OCI-LY1 (cell line): ENCODE data around the gene POLR2J3.
"Not testable (repeated sequence)": the region's sequence is repeated elsewhere in the genome, so short reads cannot be mapped to it uniquely, and the experiment has no call there.

Source experiments
- H2AFZ ChIP-seq: fragments of 200-600 bp; sonication (generic), shearing (Covaris generic); 2 replicates; pipeline ENCODE4 v1.6.0; 2014; ENCODE audit warnings: antibody characterized with exemption, mild to moderate bottlenecking, low read length
- H3F3A ChIP-seq: fragments of 200-600 bp; sonication (generic), shearing (Covaris generic); 2 replicates; pipeline ENCODE4 v1.6.0; 2014; ENCODE audit warnings: mild to moderate bottlenecking, antibody characterized with exemption, low read length, moderate library complexity; ENCODE audit not compliant: insufficient read depth
- H3K27ac ChIP-seq: fragments of 200-600 bp; sonication (generic); 2 replicates; pipeline ENCODE4 v1.5.1; 2014; ENCODE audit warnings: low read length, mixed run types, mild to moderate bottlenecking, low read depth; ENCODE audit not compliant: poor library complexity, severe bottlenecking
- H3K27me3 ChIP-seq: fragments of 200-600 bp; sonication (generic); 2 replicates; pipeline ENCODE4 v1.6.0; 2014; ENCODE audit warnings: antibody characterized with exemption, mild to moderate bottlenecking, low read length, moderate library complexity; ENCODE audit not compliant: insufficient read depth
- H3K36me3 ChIP-seq: fragments of 200-600 bp; sonication (generic); 2 replicates; pipeline ENCODE4 v1.6.1; 2014; ENCODE audit warnings: mild to moderate bottlenecking, antibody characterized with exemption, low read length, moderate library complexity, mixed read lengths; ENCODE audit not compliant: insufficient read depth
- H3K4me1 ChIP-seq: fragments of 200-600 bp; sonication (generic); 2 replicates; pipeline ENCODE4 v1.5.1; 2014; ENCODE audit warnings: mild to moderate bottlenecking, low read length, moderate library complexity; ENCODE audit not compliant: insufficient read depth, severe bottlenecking
- H3K4me2 ChIP-seq: fragments of 200-600 bp; sonication (generic), shearing (Covaris generic); 2 replicates; pipeline ENCODE4 v1.6.1; 2014; ENCODE audit warnings: low read length
- H3K4me3 ChIP-seq: fragments of 200-600 bp; sonication (generic); 2 replicates; pipeline ENCODE4 v1.5.1; 2014; ENCODE audit warnings: low read length, low read depth, mild to moderate bottlenecking, mixed read lengths; ENCODE audit not compliant: poor library complexity, severe bottlenecking
- H3K79me2 ChIP-seq: fragments of 200-600 bp; shearing (Covaris generic); 2 replicates; pipeline ENCODE4 v1.6.1; 2016; ENCODE audit warnings: mixed run types, low read length, mixed read lengths; ENCODE audit not compliant: insufficient read depth
- H3K9ac ChIP-seq: fragments of 200-600 bp; sonication (generic), shearing (Covaris generic); 2 replicates; pipeline ENCODE4 v1.6.1; 2014; ENCODE audit warnings: mild to moderate bottlenecking, low read length, mixed read lengths
- H3K9me2 ChIP-seq: fragments of 200-600 bp; sonication (generic), shearing (Covaris generic); 2 replicates; pipeline ENCODE4 v1.6.1; 2014; ENCODE audit warnings: low read depth, mild to moderate bottlenecking, low read length, mixed read lengths
- H3K9me3 ChIP-seq: fragments of 200-600 bp; shearing (Covaris generic); 2 replicates; pipeline ENCODE4 v1.6.1; 2014; ENCODE audit warnings: low read length, mixed read lengths
- H4K20me1 ChIP-seq: fragments of 200-600 bp; sonication (generic), shearing (Covaris generic); 2 replicates; pipeline ENCODE4 v1.6.0; 2016; ENCODE audit warnings: mild to moderate bottlenecking, low read length; ENCODE audit not compliant: insufficient read depth

The POLR2J3 gene

DNA sequence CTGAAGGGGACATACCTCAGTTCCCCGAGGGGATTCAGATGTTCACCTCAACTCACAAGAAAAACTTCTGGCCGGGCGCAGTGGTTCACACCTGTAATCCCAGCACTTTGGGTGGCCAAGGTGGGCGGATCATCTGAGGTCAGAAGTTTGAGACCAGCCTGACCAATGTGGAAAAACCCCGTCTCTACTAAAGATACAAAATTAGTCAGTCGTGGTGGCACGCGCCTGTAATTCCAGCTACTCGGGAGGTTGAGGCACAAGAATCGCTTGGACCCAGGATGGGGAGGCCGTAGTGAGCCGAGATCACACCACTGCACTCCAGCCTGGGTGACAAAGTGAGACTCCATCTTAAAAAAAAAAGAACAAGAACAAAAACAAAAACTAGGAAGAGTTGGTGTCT, 27.1 kb downstream of the POLR2J3 start:
- not testable (repeated sequence) for H3K9me3 ChIP-seq, H3K4me1 ChIP-seq, H4K20me1 ChIP-seq, H3K36me3 ChIP-seq, H3K27ac ChIP-seq, H3K9me2 ChIP-seq, H3K79me2 ChIP-seq, H2AFZ ChIP-seq, H3K4me2 ChIP-seq, H3K4me3 ChIP-seq, H3K9ac ChIP-seq, H3K27me3 ChIP-seq, H3F3A ChIP-seq

DNA sequence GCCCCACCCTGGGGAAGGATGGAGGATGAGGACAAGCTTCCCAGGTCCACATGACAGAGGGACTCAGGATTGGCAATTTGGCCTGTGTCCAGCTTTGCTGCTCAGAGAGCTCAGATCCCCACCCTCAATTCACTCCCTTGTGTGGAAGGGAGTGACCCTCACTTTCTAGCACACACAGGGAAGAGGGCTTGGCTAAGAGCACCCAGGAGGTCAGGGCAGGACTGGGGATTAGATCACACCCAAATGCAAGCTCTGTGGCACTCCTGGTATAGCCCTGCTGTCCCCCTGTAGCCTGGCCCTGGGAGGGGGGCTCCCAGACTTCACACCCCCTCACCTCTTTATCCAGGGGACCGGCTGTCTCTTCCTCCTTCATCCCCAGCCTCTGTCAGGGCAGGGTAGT, 28.0 kb downstream of the POLR2J3 start:
- H4K20me1 ChIP-seq, H3K36me3 ChIP-seq, H3K4me1 ChIP-seq, H3K9ac ChIP-seq, H3K27ac ChIP-seq, H3K4me2 ChIP-seq, H3K27me3 ChIP-seq, H3K79me2 ChIP-seq, H3K9me2 ChIP-seq, H3F3A ChIP-seq, H2AFZ ChIP-seq, H3K4me3 ChIP-seq, H3K9me3 ChIP-seq: not testable (repeated sequence)

DNA sequence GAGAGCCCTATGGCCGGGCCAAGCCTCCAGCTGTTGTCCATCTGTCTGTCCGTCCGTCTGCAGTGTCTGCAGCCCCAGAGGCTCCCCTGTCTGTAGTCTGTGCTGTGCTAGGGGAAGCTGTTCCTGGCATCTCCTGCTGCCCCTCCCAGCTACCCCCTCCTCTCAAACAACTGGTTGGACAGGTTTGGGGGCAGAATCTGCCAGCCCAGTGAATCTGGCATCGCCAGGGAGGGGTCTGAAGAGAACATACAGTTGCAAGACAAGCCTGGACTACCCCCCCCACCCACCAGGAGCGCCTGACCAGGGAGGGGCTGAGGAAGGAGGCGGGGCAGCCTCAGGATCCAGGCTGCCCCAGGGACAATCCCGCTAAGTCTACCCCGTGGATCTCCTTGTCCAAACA, 28.8 kb downstream of the POLR2J3 start, which contains the start of gene UPK3BL2:
Gene UPK3BL2 (minus strand): TSS at position 101 of the 400 bp plus-strand sequence. CDS start 60 bp downstream, at position 41.
- H3K4me1 ChIP-seq, H3K27ac ChIP-seq, H3K4me2 ChIP-seq, H3K9me3 ChIP-seq, H3K79me2 ChIP-seq, H3K9ac ChIP-seq, H4K20me1 ChIP-seq, H3F3A ChIP-seq, H3K9me2 ChIP-seq, H3K4me3 ChIP-seq, H3K36me3 ChIP-seq, H3K27me3 ChIP-seq, H2AFZ ChIP-seq: not testable (repeated sequence)

DNA sequence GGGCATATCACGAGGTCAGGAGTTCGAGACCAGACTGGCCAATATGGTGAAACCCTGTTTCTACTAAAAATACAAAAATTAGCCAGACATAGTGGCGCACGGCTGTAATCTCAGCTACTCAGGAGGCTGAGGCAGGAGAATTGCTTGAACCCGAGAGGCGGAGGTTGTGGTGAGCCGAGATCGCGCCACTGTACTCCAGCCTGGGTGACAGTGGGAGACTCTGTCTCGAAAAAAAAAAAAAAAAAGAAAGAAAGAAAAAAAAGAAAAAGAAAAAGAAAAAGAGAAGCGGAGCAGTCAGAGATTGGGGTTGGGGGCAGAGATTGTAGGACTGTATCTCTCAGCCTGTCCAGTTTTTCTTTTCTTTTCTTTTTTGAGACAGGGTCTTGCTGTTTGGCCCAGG, 29.6 kb downstream of the POLR2J3 start:
- H3K9me3 ChIP-seq, H3K27me3 ChIP-seq, H3K4me1 ChIP-seq, H4K20me1 ChIP-seq, H2AFZ ChIP-seq, H3K9me2 ChIP-seq, H3F3A ChIP-seq, H3K4me3 ChIP-seq, H3K27ac ChIP-seq, H3K36me3 ChIP-seq, H3K9ac ChIP-seq, H3K79me2 ChIP-seq, H3K4me2 ChIP-seq: not testable (repeated sequence)

DNA sequence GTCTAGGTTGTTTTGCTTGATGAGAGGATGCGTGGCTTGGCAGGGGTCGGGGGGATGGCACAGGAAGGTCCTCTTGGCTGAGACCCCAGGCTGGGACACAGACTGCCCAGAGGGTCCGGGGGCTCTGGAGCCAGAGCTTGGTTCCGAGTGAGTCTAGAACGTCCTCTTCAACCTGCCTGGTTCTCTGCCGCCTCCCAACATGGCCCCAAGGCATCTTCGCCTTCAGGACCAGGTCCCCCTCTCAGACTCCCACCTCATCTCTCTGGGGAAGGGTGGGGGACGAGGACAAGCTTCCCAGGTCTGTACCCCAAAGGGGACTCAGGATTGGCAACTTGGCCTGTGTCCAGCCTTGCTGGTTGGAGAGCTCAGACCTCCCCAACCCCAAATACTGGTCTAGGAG, 30.3 kb downstream of the POLR2J3 start:
- H3K9me3 ChIP-seq = not testable (repeated sequence)

GRCh38 chr7:102540604-102541003, 31.8 kb downstream of the POLR2J3 start:
- not testable (repeated sequence) for H3K27ac ChIP-seq, H3K27me3 ChIP-seq, H3K9me3 ChIP-seq, H3K4me2 ChIP-seq, H3K9me2 ChIP-seq, H3K79me2 ChIP-seq, H3K4me1 ChIP-seq, H3K36me3 ChIP-seq, H3F3A ChIP-seq, H2AFZ ChIP-seq, H3K9ac ChIP-seq, H4K20me1 ChIP-seq, H3K4me3 ChIP-seq

More for the DNA sequence above, 30.3 kb downstream of the POLR2J3 start:
- not testable (repeated sequence) for H3K9me2 ChIP-seq, H3K9ac ChIP-seq, H3K27me3 ChIP-seq, H3K4me1 ChIP-seq, H3K79me2 ChIP-seq, H3K4me2 ChIP-seq, H3K27ac ChIP-seq, H4K20me1 ChIP-seq, H3F3A ChIP-seq, H3K36me3 ChIP-seq, H2AFZ ChIP-seq, H3K4me3 ChIP-seq

GRCh38 chr7:102535062-102535615, 37.2 kb downstream of the POLR2J3 start:
- not testable (repeated sequence) for H3K79me2 ChIP-seq, H3K9me2 ChIP-seq, H3K4me3 ChIP-seq, H3K27ac ChIP-seq, H3K27me3 ChIP-seq, H3K4me2 ChIP-seq, H4K20me1 ChIP-seq, H3K36me3 ChIP-seq, H3F3A ChIP-seq, H3K9me3 ChIP-seq, H3K4me1 ChIP-seq, H2AFZ ChIP-seq, H3K9ac ChIP-seq

- not testable (repeated sequence) for H3K4me2 ChIP-seq, H3K27ac ChIP-seq, H3K4me1 ChIP-seq, H3K79me2 ChIP-seq, H3F3A ChIP-seq, H3K36me3 ChIP-seq, H3K9ac ChIP-seq, H4K20me1 ChIP-seq, H3K4me3 ChIP-seq, H3K9me3 ChIP-seq, H3K27me3 ChIP-seq, H2AFZ ChIP-seq, H3K9me2 ChIP-seq
These were observed 40.3 kb downstream of the POLR2J3 start for GRCh38 chr7:102532127-102532526.
